ENCODE data around the gene CHST13.

The CHST13 gene, protein sequence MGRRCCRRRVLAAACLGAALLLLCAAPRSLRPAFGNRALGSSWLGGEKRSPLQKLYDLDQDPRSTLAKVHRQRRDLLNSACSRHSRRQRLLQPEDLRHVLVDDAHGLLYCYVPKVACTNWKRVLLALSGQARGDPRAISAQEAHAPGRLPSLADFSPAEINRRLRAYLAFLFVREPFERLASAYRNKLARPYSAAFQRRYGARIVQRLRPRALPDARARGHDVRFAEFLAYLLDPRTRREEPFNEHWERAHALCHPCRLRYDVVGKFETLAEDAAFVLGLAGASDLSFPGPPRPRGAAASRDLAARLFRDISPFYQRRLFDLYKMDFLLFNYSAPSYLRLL

DNA sequence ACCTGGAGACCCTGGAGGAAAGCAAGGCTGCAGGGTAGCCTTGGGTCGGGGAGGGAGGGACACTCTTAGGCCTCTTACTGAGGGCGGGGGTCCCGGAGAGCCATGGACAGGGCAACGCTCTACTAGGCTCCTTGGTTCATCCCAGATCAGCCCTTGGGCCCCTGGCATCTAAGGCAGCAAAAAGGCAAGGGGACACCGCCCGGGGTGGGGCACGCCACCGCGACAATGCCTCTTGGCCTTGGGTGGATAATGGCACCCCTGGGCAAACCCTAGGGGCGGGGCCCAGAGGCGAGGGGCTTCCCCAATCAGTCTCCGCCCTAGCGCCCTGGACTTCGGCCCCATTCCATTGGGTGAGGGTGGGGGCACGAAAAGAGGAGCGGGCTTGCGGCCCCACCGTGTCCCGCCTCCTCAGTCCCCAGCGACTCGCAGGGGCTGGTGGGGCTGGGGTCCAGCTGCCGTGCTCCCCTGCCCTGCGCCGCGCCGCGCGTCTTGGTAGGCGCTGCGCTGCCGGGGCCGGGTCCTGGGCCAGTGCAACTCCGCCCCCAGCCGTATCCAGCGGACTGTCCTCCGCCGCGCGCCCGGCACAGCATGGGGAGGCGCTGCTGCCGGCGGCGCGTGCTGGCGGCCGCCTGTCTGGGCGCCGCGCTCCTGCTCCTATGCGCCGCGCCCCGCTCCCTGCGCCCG, at the start of gene CHST13:
CHST13 (plus strand) TSS at position 411 of the 684 bp plus-strand sequence; CDS start at position 589, 178 bp downstream.
- DNase-seq (ENCODE audit: low read depth in 2 of 2) = no peak

DNA sequence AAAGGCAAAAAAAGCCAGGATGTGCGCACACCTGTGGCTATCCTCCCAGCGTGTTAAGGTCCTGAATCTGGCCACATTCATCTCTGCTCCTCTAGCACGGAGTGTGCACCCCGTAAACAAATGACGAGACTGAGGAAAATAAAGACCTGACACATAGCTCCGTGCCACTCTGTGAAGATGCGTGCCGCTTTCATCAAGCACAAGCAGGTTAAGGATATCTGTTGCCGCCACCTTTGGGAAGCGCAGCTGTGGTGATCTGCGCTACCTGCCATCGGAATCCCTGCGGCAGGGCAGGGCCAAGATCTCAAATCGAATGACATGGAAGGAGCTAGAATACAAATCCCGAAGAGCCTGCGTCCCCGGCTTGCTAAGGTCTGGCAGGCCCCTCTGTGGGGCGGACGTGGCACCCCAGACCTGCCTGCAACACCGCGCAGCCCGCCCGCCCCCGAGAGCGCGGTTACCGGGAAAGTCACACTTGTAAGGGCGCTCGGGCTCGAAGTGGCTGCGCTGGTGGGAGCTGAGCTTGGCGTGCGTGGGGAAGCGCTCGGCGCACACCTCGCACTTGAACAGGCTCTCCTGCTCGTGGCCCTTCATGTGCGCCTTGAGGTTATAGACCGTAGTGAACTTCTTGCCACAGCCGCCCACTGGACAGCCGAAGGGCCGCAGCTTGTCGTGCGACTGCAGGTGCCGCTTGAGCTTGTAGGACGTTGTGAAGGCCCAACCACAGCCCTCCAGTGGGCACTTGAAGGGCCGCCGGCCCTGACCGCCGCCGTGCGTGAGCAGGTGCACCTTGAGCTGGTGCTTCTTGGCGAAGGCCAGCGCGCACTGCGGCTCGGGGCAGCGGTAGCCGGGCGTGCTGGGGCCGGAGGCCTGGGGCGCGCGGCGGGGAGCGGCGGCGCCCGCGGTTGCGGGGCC, 49.2 kb upstream of the CHST13 start:
- peak in 1 of 2 donors; percentile 7 for DNase-seq (ENCODE audit: low read depth in 2 of 2)

DNA sequence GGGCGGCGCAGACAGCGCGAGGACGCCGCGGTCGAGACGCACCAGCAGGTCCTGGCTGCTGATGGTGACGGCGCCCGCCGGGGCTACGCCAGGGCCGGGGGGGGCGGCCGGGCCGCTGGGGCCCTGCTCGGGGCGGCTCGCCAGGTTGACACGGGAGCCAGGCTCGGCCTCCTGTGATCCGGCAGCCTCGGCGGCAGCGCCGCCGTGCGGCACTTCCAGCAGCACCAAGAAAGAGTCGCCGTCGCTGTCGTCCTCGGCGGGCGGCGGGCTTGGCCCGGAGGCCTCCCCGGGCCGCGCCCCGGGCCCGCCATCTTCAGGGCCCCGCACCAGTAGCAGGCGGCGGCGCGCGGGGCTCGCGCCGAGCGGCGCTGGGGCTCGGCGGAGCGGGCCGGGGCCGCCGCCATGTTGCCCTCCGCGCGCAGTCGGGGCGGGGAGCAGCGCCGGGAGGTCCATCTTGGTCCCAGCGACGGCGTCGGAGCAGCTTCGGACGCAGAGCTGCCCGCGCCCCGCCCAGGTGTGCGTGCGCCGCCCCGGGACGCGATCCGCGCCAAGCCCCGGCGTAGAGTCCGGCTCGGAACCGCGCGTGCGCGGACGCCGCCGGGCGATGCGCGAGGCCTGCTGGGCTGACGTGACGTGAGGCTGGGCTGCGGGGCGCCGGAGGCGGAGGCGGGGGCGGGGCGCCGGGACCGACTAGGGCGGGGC, 48.4 kb upstream of the CHST13 start, which contains the start of gene ZXDC:
ZXDC (minus strand) TSS at position 479 of the 702 bp plus-strand sequence; CDS start at position 453, 26 bp downstream.
- peak; percentile 85 to 87 for DNase-seq (ENCODE audit: low read depth in 2 of 2)

DNA sequence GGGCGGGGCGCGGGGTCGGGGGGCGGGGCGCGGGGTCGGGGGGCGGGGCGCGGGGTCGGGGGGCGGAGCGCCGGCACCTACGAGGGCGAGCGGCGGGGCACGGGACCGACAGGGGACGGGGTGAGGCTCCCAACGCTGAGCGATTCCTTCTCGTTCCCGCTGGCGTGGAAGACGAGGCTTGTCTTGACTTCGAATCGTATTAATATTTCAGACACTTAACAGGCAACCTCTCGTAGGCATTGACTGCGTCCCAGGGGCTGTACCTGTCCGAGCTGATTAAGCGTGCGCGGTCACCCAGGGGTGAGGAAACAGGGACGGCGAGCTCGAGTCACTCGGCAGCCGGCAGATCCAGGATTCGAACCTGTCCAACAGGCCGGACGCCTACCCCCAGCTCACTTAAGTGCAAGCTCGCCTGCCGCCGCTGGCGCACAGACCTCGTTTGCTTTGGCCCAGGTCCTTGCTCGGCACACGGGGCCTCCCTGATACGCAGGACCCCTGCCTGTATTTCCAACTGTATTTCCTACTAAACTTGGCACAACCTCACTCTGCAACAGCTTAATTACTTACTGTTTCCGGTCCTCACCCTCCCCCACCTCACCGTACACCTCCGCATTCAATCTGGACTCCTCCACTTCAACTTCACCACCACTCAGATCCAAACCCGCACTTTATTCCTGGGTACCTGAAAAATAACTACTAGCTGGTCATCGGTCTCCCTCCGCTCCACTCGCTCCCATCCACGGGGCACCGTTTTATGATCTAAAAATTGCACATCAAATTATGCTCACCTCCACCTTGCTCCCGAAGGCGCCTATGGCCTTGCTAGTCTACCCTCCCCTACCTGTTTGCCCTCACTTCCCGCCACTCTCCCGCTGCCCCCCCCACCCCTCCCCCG, 47.5 kb upstream of the CHST13 start:
- DNase-seq (ENCODE audit: low read depth in 2 of 2) = peak; percentile 18 to 22

DNA sequence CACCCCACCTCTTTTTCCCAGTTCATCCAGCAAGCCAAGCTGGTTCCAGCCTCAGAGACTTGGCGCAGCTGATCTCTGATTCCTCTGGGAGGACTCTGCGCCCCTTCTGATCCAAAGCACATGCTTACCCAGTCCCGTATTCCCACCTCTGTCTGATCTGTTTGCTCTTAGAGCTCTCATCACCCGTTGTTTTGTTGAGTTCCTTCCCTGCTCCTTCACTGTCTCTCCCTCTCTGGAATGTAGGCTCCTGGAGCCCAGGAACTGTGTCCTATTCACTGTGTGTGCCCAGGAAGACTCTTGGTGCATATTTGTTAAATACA, 46.9 kb upstream of the CHST13 start:
- DNase-seq (ENCODE audit: low read depth in 2 of 2) = no peak

DNA sequence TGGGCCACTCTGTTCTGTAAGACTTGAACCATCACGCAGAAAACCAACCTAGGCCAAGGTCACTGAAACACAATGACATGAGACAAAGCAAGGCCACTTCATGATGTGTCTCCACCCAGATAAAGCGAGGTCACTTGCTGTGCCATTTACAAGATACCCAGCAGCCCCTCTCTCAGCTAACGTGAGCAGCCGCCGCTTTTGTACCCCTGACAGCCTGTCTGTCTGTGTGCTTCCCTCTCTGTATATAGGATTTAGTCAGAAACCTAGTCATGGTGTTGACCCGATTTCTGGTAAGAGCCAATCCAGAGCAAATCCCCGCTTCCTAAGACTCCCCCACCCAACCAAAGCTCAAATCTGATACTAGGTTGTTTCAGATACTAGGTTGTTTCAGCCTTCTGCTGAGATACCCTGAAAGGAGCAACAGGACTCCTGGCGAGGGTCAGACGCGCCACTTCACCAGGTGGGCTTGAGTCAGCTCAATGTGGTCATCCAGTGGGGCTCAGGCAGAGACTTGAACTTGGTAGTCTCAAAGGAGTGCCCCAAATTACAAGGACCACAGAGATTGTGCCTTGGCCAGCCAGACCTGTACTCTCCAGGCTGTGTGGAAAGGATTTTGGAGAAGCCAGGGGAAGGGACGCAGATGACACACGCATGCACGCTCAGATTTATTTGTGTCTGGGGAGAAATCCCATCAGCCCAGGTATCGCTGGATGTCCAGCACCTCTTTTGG, 45.2 kb upstream of the CHST13 start:
- no peak for DNase-seq (ENCODE audit: low read depth in 2 of 2)

DNA sequence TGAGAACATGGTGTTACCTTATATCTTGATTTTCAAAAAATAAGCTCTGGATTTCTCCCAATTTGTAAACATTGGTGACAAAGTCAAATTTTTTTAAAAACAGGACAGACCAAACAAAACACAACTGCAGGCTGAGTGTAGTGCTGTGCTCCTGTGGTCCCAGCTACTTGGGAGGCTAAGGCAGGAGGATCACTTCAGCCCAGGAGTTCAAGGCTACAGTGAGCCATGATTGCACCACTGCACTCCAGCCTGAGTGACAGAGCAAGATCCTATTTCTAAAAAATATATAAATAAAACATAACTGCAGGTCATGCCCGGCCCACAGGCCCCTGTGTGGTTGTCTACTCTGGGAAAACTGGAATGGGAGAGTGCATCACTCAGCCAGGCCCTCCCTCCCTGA, 44.3 kb upstream of the CHST13 start:
- DNase-seq (ENCODE audit: low read depth in 2 of 2) = no peak

DNA sequence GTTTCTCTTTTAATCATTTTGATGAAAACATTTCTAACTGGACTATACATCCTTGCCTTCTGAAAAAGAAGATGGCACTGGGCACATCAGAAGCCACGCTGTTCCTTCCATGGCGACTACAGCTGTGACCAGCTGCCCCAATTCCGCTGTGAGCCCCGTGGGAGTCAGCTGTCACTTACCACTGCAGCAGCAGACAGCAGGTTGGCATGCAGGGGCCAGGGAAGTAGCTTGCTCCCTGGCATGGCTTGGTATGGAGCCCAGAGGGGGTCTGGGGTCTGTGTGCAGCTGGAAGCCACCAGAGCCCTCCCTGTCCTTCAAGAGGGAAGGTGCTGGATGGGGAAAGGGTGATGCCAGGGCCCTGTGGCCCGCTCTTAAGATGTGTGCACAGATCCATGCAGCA, 43.7 kb upstream of the CHST13 start:
- DNase-seq (ENCODE audit: low read depth in 2 of 2) = no peak

DNA sequence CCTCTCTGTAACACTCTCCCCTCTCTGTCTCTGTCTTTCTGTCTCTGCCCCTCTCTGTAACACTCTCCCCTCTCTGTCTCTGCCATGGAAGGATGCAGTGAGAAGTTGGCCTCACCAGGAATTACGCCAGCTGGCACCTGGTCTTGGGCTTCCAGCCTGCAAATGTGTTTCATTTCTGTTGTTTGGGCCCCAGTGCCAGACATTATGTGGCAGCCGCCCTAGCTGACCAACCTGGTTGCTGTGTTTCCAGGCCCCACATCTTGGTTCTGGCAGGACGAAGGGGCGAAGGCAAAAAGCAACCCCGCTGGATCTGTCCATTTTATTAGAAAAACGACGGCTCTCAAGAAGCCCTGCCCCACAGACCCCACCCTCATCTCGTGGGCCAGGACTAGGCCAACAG, 43.1 kb upstream of the CHST13 start:
- DNase-seq (ENCODE audit: low read depth in 2 of 2) = no peak

DNA sequence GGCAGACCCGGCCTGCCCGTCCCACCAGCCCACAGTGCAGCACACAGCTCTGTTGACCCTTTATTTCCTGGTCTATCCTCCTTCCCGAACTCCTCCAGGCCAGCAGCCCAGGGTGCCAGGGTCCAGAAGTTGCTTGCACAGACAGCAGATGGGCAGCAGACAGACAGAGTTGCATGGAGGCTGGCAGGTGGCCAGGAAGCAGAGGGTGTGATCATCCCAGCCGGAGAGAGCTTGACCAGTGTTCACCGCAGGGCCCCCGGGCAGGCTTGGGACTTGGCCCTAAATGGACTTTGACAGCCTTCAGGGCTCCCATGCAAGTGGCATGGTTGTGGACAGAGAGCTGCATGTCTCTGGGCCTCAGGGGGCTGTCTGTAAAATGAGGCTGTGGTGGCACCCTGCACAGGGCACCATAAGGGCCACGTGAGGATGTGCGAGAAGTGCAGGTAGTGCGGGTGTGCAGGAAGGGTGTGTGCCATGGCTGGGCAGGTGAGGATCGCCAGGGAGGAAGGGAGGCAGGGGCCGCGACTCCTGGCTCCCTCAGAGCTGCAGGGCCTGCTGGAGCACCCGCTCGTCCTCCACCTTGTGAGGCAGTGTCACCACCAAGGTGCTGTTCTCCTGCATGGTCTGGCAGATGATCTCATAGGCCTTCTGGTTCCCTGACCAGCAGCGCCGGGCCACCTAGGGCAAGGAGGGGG, 42.0 kb upstream of the CHST13 start:
- DNase-seq (ENCODE audit: low read depth in 2 of 2) = no peak

DNA sequence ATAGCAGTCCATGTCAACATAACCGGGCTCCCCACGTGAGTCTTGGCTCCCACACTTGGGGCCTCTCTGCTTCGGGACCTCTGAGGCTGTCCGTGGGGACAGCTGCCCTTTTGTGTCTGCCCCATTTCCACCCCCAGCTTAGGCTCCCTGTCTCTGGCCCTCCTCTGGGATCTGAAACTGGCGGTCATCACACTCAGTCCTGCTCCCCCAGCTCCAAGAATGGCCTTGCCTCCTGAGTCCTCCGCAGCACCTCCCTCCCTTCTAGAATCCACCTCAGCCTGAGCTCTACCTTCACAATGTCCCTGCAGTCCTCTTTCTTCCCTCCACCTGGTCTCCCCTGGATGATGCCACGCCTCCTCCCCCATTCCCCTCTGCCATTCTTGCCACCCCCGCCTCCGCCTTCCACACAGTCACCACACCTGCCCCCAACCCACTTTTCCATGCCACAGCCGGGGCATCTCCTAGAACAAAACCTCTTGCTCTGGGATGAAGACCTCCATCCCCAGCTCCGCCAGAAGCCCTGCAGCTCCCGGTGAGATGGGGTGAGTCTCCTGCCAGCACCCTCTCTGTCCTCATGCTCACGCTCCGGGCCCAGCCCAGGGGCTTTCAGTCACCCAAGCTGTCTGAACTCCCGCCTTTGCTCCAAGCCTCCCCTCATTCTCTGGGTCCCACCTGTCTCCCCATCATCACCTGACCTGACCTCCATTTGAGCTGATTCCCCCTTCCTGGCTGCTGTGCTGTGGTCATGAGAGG, 41.3 kb upstream of the CHST13 start:
- DNase-seq (ENCODE audit: low read depth in 2 of 2) = no peak

DNA sequence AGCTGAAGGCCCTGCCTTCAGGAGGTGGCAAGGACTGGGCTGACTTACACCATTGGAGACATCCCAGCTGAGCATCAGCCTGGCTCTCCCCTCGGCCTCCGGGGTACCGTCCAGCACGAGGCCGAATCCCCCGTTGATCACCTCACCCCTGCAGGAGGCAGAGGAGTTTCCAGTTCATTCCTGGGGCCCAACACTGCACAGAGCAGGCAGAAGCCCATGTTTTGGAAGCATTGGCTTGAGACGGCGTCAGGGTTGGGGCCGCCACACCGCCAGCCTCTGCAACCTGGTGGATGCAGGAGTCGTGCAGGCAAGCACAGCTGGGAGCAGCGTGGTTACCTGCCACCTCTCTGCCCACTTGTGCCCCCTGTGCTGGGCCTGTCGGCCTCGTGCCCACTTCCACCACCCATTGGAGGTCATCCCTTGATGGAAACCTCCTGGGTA, 40.6 kb upstream of the CHST13 start:
- no peak for DNase-seq (ENCODE audit: low read depth in 2 of 2)

DNA sequence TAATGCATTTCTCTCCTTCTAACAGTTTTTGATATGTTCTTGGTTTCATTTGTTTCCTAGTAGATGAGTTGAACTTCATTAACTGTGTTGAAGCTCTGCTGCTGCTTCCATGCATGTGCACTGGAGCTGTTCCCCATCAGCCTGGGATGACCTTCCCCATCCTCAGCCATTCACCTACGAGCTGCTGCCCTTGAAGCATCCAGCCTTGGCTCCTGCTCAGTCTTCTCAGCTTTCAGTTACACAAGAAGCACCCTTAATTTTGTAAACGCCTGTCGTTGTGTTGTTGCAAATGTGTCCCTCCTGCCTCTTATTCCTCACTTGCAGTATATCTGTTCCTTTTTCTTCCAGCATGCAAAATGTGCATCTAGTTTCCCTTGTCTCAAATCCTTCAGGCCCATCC, 39.8 kb upstream of the CHST13 start:
- DNase-seq (ENCODE audit: low read depth in 2 of 2) = no peak

DNA sequence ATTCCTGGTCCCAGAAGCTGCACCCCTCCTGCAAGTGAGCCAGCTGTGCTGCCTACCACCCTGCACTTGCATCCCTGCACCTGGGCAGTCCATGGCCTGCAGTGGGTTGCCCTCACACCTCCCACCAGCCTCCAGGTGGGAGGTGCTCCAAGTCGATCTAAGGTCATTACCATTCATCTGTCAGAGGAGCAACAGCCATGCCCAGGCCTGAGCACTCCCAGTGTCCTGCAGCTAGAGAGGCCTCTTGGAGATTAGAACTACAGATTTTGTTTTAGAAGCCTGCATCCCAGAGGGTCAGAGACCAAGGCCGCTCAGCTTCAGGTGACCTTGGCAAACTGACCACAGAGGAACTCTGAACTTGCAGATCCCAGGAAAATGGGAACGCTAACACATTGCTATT, 39.3 kb upstream of the CHST13 start:
- DNase-seq (ENCODE audit: low read depth in 2 of 2) = no peak

DNA sequence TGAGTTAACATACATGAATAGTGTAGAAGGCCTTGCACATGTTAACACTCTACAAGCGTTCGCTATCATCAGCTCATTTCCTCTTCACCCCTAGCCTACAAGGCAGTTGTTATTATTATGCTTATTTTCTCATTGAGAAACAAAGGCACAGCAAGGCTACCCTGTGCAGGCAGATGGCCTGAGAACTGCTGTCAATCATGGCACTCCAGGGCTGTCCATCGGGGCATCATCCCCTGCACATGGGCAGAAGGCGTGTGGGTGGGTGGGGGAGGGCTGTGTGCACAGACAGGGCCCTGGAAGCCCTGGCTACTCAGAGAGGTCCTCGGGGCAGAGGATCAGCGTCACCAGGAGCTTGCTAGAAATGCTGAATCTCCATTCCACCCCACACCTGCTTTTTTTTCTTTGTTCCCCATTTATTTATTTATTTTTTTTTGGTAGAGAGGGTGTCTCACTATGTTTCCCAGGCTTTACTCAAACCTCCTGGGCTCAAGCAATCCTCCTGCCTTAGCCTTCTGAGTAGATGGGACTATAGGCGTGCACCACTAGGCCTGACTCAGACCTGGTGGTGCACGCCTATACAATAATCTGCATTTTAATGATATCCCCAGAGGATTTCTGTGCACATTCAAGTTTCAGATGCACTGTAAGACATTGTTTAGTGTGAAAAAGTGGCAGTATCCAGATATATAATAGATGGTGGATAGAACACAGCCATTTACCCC, 38.6 kb upstream of the CHST13 start:
- DNase-seq (ENCODE audit: low read depth in 2 of 2) = no peak

DNA sequence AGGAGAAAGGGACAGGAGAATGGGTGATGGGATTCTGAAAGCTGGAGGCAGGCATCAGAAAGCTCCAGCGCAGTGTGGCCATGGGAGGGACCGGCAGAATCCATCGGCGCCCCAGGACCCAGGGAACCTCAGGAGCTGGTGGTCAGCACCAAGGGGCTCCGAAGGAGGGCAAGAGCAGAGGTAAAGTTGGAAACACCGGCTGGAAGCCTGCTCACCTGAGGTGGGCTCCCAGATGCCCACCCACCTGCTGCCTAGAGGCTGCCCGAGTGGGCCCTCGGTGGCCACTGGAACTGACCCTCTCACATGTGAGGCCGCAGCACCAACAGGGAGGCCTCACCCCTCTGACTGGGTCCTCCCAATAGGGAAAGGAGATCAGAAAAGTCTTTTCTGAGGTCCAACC, 38.0 kb upstream of the CHST13 start:
- DNase-seq (ENCODE audit: low read depth in 2 of 2) = no peak

DNA sequence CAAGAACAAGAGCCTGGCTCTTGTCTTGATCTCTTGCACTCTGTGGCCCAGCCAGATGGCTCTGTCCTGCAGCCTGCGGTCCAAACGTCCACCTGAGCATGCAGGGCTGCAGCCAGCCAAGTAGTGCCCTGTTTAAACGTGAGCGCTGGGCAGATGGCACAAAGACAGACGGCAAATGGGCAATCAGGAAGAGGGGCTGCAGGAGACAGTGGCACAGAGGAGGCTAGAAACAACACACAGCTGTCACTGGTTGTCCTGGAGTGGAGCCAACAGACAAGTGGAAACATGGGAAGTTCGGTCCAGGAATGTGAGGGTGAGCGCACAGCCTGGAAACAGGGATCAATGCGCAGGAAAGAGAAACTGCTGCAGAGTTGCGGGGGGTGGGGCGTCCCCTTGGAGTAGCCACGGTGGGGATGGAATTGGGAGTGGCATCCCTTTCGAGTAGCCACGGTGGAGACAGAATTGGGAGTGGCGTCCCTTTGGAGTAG, 37.6 kb upstream of the CHST13 start:
- no peak for DNase-seq (ENCODE audit: low read depth in 2 of 2)

Measured in activated CD4-positive, alpha-beta T cell treated with anti-CD3 and anti-CD28 coated beads for 24 hours (primary cell).